Peyer's patch (tissue), 4 donors: ENCODE data around the gene RNF130.

Experiments used
- POLR2A ChIP-seq, 2 donors: fragments of 450-650 bp; IDR thresholded peaks; one replicate each; pipeline ENCODE4 v1.5.1; 2017; ENCODE audit warnings: antibody characterized with exemption in 2 of 2, mild to moderate bottlenecking in 2 of 2, moderate library complexity in 2 of 2
- TF ChIP-seq, protein P1 (sequence below), 6 experiments: fragments of 450-650 bp in 4 of 6; fragments of 200-600 bp in 2 of 6; sonication (generic) in 1 of 6; IDR thresholded peaks; one replicate each; pipeline ENCODE4 v1.5.1; 2017 to 2019; ENCODE audit warnings: antibody characterized with exemption in 6 of 6, mild to moderate bottlenecking in 3 of 6, moderate library complexity in 1 of 6

DNA sequence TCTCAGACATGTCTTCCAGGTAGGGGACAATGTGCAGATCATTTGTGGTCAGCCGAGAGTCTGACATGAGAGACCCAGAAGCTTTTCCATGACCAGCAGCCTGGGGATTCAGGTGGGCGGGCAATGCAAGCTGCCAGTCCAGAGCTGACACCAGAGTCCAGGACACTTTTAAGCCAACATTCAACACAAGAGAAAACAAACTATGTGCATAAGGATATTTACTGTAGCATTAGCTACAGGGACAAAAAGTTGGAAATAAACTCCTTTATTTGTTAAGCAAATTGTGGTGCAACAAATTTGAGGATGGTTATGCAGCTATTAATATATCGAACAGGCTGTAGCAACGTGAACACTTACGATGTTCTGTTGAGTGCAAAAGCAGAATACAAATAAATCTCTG, 9.9 kb upstream of the RNF130 start:
- TF ChIP-seq, protein P1, sequence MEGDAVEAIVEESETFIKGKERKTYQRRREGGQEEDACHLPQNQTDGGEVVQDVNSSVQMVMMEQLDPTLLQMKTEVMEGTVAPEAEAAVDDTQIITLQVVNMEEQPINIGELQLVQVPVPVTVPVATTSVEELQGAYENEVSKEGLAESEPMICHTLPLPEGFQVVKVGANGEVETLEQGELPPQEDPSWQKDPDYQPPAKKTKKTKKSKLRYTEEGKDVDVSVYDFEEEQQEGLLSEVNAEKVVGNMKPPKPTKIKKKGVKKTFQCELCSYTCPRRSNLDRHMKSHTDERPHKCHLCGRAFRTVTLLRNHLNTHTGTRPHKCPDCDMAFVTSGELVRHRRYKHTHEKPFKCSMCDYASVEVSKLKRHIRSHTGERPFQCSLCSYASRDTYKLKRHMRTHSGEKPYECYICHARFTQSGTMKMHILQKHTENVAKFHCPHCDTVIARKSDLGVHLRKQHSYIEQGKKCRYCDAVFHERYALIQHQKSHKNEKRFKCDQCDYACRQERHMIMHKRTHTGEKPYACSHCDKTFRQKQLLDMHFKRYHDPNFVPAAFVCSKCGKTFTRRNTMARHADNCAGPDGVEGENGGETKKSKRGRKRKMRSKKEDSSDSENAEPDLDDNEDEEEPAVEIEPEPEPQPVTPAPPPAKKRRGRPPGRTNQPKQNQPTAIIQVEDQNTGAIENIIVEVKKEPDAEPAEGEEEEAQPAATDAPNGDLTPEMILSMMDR (IDR thresholded peaks at IDR 0.05), result no peak
- TF ChIP-seq POLR2A (IDR thresholded peaks at IDR 0.05), result no peak
